GM19463 (cell line): ENCODE measurements around the gene IQCN.

Experiments used
- ATAC-seq: cut with Tn5 transposase; IDR thresholded peaks from one replicate; pipeline ENCODE4 v1.9.1; 2021; ENCODE audit warnings: mild to moderate bottlenecking, moderate library complexity; ENCODE audit not compliant: unreplicated experiment

Gene IQCN

GRCh38 chr19:18274219-18274780 lies at the start of gene IQCN:
TSS of gene IQCN (minus strand) at chr19:18274452. CDS start at chr19:18269478, 4,974 bp downstream.
- no peak for ATAC-seq

- peak; percentile 95 for ATAC-seq
Measured at GRCh38 chr19:18322759-18323460, 48.7 kb upstream of the IQCN start, which contains the start of gene LSM4. TSS of gene LSM4 (minus strand) at chr19:18323076. CDS start at chr19:18323020, 56 bp downstream.

- ATAC-seq: no peak
Measured at GRCh38 chr19:18322318-18322758, 48.1 kb upstream of the IQCN start.

- no peak for ATAC-seq
Measured at GRCh38 chr19:18321734-18322102, 47.5 kb upstream of the IQCN start.

GRCh38 chr19:18320865-18321733 lies 46.8 kb upstream of the IQCN start:
- no peak for ATAC-seq

GRCh38 chr19:18319591-18320135 lies 45.4 kb upstream of the IQCN start:
- ATAC-seq: no peak

- ATAC-seq: no peak
Measured at GRCh38 chr19:18317961-18318800, 43.9 kb upstream of the IQCN start.

GRCh38 chr19:18313398-18313797 lies 39.1 kb upstream of the IQCN start:
- no peak for ATAC-seq

- ATAC-seq: no peak
Measured at GRCh38 chr19:18312092-18312534, 37.9 kb upstream of the IQCN start.

GRCh38 chr19:18311502-18312091 lies 37.3 kb upstream of the IQCN start:
- ATAC-seq: no peak

- no peak for ATAC-seq
Measured at GRCh38 chr19:18310966-18311365, 36.7 kb upstream of the IQCN start.

GRCh38 chr19:18310118-18310909 lies 36.1 kb upstream of the IQCN start:
- no peak for ATAC-seq

GRCh38 chr19:18309525-18310064 lies 35.3 kb upstream of the IQCN start:
- ATAC-seq: no peak

- ATAC-seq: no peak
Measured at GRCh38 chr19:18308948-18309325, 34.7 kb upstream of the IQCN start.

GRCh38 chr19:18308051-18308947 lies 34.0 kb upstream of the IQCN start:
- ATAC-seq: no peak

GRCh38 chr19:18307271-18307681 lies 33.0 kb upstream of the IQCN start:
- no peak for ATAC-seq

- ATAC-seq: no peak
Measured at GRCh38 chr19:18306888-18307260, 32.6 kb upstream of the IQCN start.
